HEK293 (cell line): ENCODE measurements around the gene HSP90AA1.

Source experiments
- CTCF ChIA-PET: fragments of 350-600 bp; formaldehyde crosslinking; extraction: SDS; loops from one replicate; lab custom pipeline; 2021; ENCODE audit warnings: antibody characterized with exemption; lab: Yijun Ruan, JAX
- POLR2A ChIA-PET: fragments of 300-600 bp; formaldehyde crosslinking; extraction: SDS; loops from one replicate; lab custom pipeline; 2020; ENCODE audit warnings: antibody characterized with exemption, inconsistent platforms; lab: Yijun Ruan, JAX
- H3K27ac ChIP-seq: fragments of 200-500 bp; sonication (Bioruptor generic); 2 replicates; pipeline ENCODE4 v1.5.1; 2014; ENCODE audit warnings: low read depth, low read length, control low read depth, inconsistent platforms; ENCODE audit errors: extremely low read depth
- H3K36me3 ChIP-seq, 2 experiments: fragments of 200-500 bp in 1 of 2; sonication (Bioruptor generic) in 1 of 2; 1 replicate in 1 of 2; 2 replicates in 1 of 2; pipeline ENCODE4 v1.5.1; 2014 to 2017; ENCODE audit warnings: inconsistent platforms in 2 of 2, low read length in 2 of 2; ENCODE audit not compliant: control insufficient read depth in 2 of 2, insufficient read depth in 1 of 2
- H3K4me1 ChIP-seq: fragments of 200-500 bp; sonication (Bioruptor generic); 2 replicates; pipeline ENCODE4 v1.5.1; 2014; ENCODE audit warnings: mild to moderate bottlenecking, low read length, inconsistent platforms; ENCODE audit not compliant: control insufficient read depth, insufficient read depth
- H3K4me3 ChIP-seq: 2 replicates; pipeline ENCODE4 v1.5.1; 2011; ENCODE audit warnings: low read depth, mild to moderate bottlenecking, control low read depth, low read length, moderate library complexity
- H3K9me3 ChIP-seq: fragments of 200-500 bp; sonication (Bioruptor generic); 2 replicates; pipeline ENCODE4 v1.5.1; 2014; ENCODE audit warnings: low read depth, low read length, inconsistent platforms; ENCODE audit not compliant: control insufficient read depth, insufficient read depth
- EGR2 ChIP-seq: fragments of 450-650 bp; formaldehyde crosslinking; IDR thresholded peaks from 2 replicates; pipeline ENCODE4 v1.5.1; 2016; ENCODE audit warnings: low read depth, missing biosample characterization, missing genetic modification characterization
- HOXA7 ChIP-seq: sonication (generic); formaldehyde crosslinking; IDR thresholded peaks from 2 replicates; pipeline ENCODE4 v1.8.1; 2022; ENCODE audit warnings: missing genetic modification reagents, borderline replicate concordance
- IKZF3 ChIP-seq: fragments of 450-650 bp; IDR thresholded peaks from 2 replicates; pipeline ENCODE4 v1.5.0; 2018; ENCODE audit warnings: missing biosample characterization, mild to moderate bottlenecking, missing genetic modification characterization, moderate library complexity
- PBX3 ChIP-seq: sonication (generic); formaldehyde crosslinking; IDR thresholded peaks from 2 replicates; pipeline ENCODE4 v1.8.1; 2022; ENCODE audit warnings: mild to moderate bottlenecking, moderate library complexity, missing genetic modification reagents
- REST ChIP-seq: fragments of 450-650 bp; formaldehyde crosslinking; IDR thresholded peaks from 2 replicates; pipeline ENCODE4 v1.5.1; 2016; ENCODE audit warnings: missing biosample characterization, missing genetic modification characterization
- SCRT2 ChIP-seq: fragments of 450-650 bp; formaldehyde crosslinking; IDR thresholded peaks from 2 replicates; pipeline ENCODE4 v1.5.1; 2016; ENCODE audit warnings: missing biosample characterization, missing genetic modification characterization
- ZFP41 ChIP-seq: fragments of 450-650 bp; formaldehyde crosslinking; IDR thresholded peaks from 2 replicates; pipeline ENCODE4 v1.5.1; 2016; ENCODE audit warnings: missing biosample characterization, missing genetic modification characterization, borderline replicate concordance
- ZNF133 ChIP-seq: fragments of 450-650 bp; formaldehyde crosslinking; IDR thresholded peaks from 2 replicates; pipeline ENCODE4 v1.5.1; 2016; ENCODE audit warnings: missing biosample characterization, missing genetic modification characterization
- ZNF214 ChIP-seq: fragments of 450-650 bp; formaldehyde crosslinking; IDR thresholded peaks from 2 replicates; pipeline ENCODE4 v1.5.1; 2017; ENCODE audit warnings: missing biosample characterization, mild to moderate bottlenecking, missing genetic modification characterization, borderline replicate concordance
- ZNF433 ChIP-seq: fragments of 450-650 bp; formaldehyde crosslinking; IDR thresholded peaks from 2 replicates; pipeline ENCODE4 v1.5.1; 2016; ENCODE audit warnings: missing biosample characterization, missing genetic modification characterization, low read depth
- ZNF530 ChIP-seq: fragments of 450-650 bp; formaldehyde crosslinking; IDR thresholded peaks from 2 replicates; pipeline ENCODE4 v1.5.1; 2016; ENCODE audit warnings: low read depth, missing biosample characterization, missing genetic modification characterization
- ZNF544 ChIP-seq: fragments of 450-650 bp; formaldehyde crosslinking; IDR thresholded peaks from 2 replicates; pipeline ENCODE4 v1.5.0; 2017; ENCODE audit warnings: missing biosample characterization, missing genetic modification characterization
- ZNF555 ChIP-seq: fragments of 450-650 bp; formaldehyde crosslinking; conservative IDR thresholded peaks from 2 replicates; pipeline ENCODE4 v1.5.1; 2017; ENCODE audit warnings: missing biosample characterization, mild to moderate bottlenecking, missing genetic modification characterization, inconsistent platforms
- ZNF670 ChIP-seq: fragments of 450-650 bp; formaldehyde crosslinking; IDR thresholded peaks from 2 replicates; pipeline ENCODE4 v1.5.1; 2016; ENCODE audit warnings: missing biosample characterization, missing genetic modification characterization, low read depth
- TF ChIP-seq, protein P1 (sequence below): fragments of 450-650 bp; formaldehyde crosslinking; IDR thresholded peaks from 2 replicates; pipeline ENCODE4 v1.5.1; 2016; ENCODE audit warnings: missing biosample characterization, missing genetic modification characterization, borderline replicate concordance

The HSP90AA1 gene

GRCh38 chr14:102042699-102043098 lies 44.1 kb downstream of the HSP90AA1 start:
- H3K4me3 ChIP-seq: no peak overlapping the region
- POLR2A ChIA-PET: interaction anchor here (0.6 kb wide), 1 partner anchor 144 kb away, joined by 3 read pairs; no protein-coding TSS in a partner anchor
- H3K36me3 ChIP-seq: peaks cover 38 to 90% of the 10 kb centered on the region in 2 experiments
- H3K9me3 ChIP-seq: no peaks in the 10 kb centered on the region
- no peak for TF ChIP-seq ZNF544
- no peak for TF ChIP-seq ZNF670
- no peak for TF ChIP-seq ZNF133 (tag by site-specific recombination)
- no peak for TF ChIP-seq ZNF433 (tag by site-specific recombination)
- TF ChIP-seq HOXA7 (CRISPR knock-in tag): no peak
- no peak for TF ChIP-seq REST (tag by site-specific recombination)
- TF ChIP-seq ZFP41 (tag by site-specific recombination): no peak
- no peak for TF ChIP-seq ZNF555 (tag by site-specific recombination)
- no peak for TF ChIP-seq ZNF214 (tag by site-specific recombination)
- TF ChIP-seq ZNF530 (tag by site-specific recombination): no peak
- no peak for TF ChIP-seq PBX3
- TF ChIP-seq, protein P1, sequence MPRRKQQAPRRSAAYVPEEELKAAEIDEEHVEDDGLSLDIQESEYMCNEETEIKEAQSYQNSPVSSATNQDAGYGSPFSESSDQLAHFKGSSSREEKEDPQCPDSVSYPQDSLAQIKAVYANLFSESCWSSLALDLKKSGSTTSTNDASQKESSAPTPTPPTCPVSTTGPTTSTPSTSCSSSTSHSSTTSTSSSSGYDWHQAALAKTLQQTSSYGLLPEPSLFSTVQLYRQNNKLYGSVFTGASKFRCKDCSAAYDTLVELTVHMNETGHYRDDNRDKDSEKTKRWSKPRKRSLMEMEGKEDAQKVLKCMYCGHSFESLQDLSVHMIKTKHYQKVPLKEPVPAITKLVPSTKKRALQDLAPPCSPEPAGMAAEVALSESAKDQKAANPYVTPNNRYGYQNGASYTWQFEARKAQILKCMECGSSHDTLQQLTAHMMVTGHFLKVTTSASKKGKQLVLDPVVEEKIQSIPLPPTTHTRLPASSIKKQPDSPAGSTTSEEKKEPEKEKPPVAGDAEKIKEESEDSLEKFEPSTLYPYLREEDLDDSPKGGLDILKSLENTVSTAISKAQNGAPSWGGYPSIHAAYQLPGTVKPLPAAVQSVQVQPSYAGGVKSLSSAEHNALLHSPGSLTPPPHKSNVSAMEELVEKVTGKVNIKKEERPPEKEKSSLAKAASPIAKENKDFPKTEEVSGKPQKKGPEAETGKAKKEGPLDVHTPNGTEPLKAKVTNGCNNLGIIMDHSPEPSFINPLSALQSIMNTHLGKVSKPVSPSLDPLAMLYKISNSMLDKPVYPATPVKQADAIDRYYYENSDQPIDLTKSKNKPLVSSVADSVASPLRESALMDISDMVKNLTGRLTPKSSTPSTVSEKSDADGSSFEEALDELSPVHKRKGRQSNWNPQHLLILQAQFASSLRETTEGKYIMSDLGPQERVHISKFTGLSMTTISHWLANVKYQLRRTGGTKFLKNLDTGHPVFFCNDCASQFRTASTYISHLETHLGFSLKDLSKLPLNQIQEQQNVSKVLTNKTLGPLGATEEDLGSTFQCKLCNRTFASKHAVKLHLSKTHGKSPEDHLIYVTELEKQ (tag by site-specific recombination): no peak
- CTCF ChIA-PET: no interaction called here
- no peaks in the 10 kb centered on the region; the same call in 1 of the 2 replicates for H3K4me1 ChIP-seq
- H3K27ac ChIP-seq: no peak overlapping the region

DNA sequence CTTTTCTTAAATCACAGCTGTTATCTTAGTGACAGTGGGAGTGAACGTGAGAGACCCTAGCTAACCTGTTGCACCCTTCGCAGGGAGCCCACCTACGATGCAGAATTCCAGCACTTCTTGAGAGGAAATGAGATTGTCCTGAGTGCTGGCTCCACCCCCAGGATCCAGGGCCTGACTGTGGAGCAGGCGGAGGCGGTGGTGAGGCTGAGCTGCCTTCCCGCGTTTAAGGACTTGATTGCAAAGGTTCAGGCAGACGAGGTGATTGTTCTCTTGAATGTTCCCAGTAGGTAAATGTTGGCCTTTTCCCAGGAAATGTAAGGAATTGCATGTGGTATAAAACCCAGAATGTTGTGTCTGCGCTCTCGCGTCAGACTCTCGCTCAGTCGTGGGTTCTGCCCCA lies 46.7 kb downstream of the HSP90AA1 start:
- TF ChIP-seq IKZF3 (tag by site-specific recombination) (no peak), SCRT2 (peak; percentile 70), EGR2 (tag by site-specific recombination) (peak; percentile 45)
- POLR2A ChIA-PET: no interaction called here
- Histone ChIP-seq H3K4me3 (no peak overlapping the region), H3K9me3 (no peaks in the 10 kb centered on the region), H3K36me3 (peaks cover 46 to 97% of the 10 kb centered on the region in 2 experiments), H3K27ac (no peak overlapping the region), H3K4me1 (no peaks in the 10 kb centered on the region)
- CTCF ChIA-PET: no interaction called here
